GM18526 (cell line): ENCODE data around the gene GSTA3.

Source experiments
- POLR2A ChIP-seq: IDR thresholded peaks from 3 replicates; pipeline ENCODE4 v1.6.1; 2011; ENCODE audit not compliant: insufficient read length; ENCODE audit errors: extremely low read depth

The GSTA3 gene

DNA sequence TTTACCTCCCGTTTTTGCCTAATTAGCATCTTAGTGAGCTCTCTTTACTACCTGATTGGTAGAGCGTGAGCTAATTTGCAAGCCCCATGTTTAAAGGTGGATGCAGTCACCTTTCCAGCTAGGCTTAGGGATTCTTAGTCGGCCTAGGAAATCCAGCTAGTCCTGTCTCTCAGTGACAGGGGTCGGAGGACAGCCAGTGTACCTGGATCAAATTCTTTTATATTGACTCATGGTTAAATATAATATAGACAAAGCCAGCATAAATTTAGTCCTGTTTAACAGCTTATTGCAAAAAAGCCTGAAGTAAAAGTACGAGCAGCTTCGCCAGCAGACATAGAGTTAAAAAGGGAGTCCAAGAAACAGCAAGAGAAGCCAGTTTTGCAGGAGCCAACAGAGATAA is 12.2 kb upstream of the GSTA3 start:
- TF ChIP-seq POLR2A = no peak

- TF ChIP-seq POLR2A = no peak
Measured at GRCh38 chr6:52914516-52914915, 5.0 kb upstream of the GSTA3 start.

GRCh38 chr6:52910091-52910490 is 593 bp upstream of the GSTA3 start:
- TF ChIP-seq POLR2A = no peak

GRCh38 chr6:52909131-52909530 is 367 bp downstream of the GSTA3 start:
- no peak for TF ChIP-seq POLR2A

GRCh38 chr6:52908526-52908925 is 972 bp downstream of the GSTA3 start:
- TF ChIP-seq POLR2A = no peak

DNA sequence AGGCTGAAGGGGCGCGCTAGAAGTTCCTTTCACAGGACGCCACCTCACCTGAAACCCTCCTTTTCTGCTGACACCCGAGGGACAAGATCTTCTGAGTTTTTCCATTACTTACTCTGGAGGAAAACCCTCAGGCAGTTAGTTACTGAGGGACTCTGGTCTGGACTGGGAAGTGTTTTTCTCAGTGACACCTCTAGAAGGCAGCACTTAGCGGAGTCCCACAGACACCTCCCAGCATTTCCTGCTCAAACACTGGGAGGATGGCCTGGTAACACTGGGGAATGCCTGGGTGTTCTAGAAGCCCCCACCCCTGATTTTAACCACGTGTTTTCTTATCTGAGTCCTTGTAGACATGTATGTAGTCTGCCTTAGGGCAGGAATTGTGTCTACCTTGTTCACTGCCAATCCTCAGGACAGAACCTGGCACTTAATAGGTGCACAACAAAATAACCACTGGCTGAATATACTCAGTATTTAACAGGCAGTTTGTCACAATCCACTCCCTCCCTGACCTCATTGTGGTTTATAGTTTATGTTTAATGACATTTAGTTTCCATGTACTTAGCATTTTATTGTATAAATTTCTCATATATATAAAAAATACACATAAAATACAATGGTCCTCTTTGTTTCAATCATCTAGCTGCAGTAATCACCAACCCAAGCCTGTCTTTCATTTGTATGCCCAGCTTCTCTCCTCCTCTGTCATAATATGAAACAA is 4.8 kb downstream of the GSTA3 start:
- TF ChIP-seq POLR2A = no peak

- no peak for TF ChIP-seq POLR2A
Measured at GRCh38 chr6:52900536-52900935, 9.0 kb downstream of the GSTA3 start.

DNA sequence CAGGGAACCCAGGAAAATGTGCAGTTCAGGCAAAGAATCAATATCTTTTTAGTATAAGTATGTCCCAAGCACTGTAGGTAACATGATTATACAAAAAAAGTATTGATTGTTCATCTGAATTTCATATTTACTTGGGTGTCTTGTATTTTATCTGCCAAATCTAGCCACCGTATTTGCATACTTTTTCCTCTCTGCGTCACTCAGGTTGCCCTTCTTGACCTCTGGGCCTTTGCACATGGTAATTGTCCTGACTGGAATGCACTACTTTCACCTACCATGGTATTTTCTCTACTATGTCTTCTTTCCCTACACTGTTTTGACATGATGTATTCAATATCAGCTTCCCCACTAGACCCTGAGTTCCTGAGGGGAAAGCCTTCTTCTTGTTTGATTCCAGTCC is 15.2 kb downstream of the GSTA3 start:
- TF ChIP-seq POLR2A = no peak

GRCh38 chr6:52893803-52894202 is 15.7 kb downstream of the GSTA3 start:
- no peak for TF ChIP-seq POLR2A

DNA sequence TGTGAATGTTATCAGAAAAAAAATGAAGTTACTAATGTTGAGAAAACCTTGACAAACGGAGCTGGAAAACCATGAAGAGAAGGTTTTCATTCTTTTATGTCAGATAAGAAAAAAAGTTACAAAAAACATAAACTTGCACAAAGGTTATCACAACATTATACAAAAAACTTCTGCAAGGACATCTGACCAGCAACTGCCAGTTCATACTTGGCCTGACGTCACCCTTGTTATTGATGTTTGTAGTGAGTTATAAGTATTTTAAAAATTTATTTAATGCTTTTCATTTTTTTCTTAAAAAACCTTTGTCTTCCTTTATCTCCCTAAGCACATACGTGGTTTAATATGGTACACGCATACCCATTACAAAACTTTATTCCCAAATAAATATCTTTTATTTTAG is 16.3 kb downstream of the GSTA3 start:
- no peak for TF ChIP-seq POLR2A

- no peak for TF ChIP-seq POLR2A
Measured at GRCh38 chr6:52890018-52890417, 19.5 kb downstream of the GSTA3 start.

DNA sequence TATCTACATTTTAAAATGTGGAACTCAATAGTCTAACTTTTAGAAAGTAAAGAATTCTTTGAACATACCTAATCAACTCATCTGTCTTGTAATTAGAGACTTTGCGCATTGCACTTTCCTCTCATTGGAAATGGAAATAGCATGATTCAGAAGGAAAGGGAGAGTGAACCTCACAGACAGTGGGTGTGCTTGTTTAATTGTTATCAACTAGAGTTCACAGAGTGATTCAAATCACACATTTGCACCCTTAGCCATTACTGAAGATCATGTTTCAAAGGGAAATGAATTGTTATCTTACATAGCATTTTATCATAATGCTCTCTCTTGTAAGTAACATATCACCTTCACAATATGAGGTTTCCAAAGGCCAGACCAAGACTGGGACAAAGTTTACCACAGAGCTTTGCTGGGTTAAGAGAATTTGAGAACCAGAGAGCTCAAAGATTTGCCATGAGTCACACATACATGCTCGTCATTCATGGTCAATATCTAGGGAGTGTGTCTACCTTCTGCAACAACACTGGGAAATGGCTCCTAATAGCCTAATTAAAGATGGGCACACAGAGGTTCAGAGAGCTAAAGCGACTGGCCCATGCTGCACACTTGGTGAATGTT is 21.5 kb downstream of the GSTA3 start:
- no peak for TF ChIP-seq POLR2A

DNA sequence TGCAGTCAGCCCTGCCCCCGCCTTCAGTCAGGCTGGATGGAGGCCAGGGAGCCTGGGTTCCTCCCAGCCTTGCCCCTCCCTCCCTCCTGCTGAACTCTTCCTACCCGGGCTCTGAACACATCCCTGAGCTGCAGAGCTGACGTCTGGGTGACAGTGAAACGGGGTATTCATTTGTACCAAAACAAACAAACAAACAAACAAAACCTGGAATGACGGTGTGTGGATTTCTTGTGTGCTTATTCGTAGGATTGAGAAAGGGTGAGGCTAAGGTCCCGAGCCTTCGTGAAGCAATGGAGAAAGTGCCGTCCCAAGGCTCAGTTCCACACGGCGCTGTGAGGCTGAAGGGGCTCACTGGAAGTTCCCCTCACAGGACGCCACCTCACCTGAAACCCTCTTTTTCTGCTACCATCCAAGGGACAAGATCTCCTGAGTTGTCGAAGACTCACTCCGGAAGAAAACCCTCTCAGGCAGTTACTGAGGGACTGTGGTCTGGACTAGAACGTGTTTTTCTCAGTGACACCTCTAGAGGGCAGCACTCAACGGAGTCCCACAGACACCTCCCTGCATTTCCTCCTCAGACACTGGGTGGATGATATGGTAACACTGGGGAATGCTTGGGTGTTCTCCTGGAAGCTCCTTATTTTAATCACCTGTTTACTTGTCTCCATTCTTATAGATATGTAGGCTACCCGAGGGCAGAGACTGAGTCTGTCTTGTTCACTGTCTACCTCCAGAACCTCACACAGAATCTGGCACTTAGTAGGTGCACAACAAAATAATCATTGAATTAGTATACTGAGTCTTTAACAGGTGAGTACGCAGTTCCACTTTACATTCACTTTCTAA is 27.3 kb downstream of the GSTA3 start:
- TF ChIP-seq POLR2A = no peak

DNA sequence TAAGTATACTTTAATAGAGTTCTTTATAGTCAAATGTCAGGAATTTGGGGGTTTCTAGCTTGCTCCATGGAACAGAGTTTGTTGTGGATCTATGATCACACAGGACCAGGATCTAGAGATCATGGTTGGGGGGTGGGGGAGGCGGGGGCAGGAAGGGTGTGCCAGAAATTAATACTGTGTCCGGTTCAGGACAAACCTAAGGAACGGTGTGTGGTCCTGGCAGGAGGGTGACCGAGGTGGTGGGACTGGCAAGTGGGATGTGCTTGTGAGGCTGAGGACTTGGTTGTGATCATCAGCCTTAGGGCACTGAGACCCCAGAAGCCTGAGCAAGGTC is 27.9 kb downstream of the GSTA3 start:
- TF ChIP-seq POLR2A = no peak

GRCh38 chr6:52877786-52878185 is 31.7 kb downstream of the GSTA3 start:
- no peak for TF ChIP-seq POLR2A

DNA sequence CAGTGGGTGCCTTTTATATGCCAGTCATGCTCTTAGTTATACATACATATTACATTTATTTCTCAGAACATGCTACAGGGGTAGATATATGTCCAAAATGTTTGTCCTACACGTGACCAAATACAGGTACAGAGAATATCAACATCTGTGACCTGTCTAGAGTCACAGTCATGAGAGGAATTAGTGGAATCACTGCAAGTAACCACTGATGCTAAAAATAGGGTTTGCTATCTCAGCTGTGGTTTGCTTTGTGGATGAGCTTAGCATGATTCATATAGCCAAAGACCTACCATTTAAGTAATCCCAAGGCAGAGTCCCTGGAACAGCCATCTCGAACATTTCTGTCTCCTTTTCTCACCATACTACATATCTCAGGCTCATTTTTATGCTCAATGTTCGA is 32.3 kb downstream of the GSTA3 start:
- no peak for TF ChIP-seq POLR2A
